Hepatocyte (in vitro differentiated cells): Measurements from ENCODE around the gene GALNT5. TPM values are rescaled to one million over a fixed set of nuclear protein-coding genes. Genes with fewer than 3 reads are reported as not detected.

Experiments
- DNase-seq: peaks from one replicate; pipeline ENCODE4 v3.0.0-alpha.2; 2016; ENCODE audit warnings: low spot score
- H2AFZ ChIP-seq: fragments of 200-600 bp; sonication (generic); 2 replicates; pipeline ENCODE4 v1.6.0; 2016; ENCODE audit warnings: antibody characterized with exemption, mild to moderate bottlenecking
- H3K27ac ChIP-seq: fragments of 200-600 bp; sonication (generic); 2 replicates; pipeline ENCODE4 v1.5.1; 2016; ENCODE audit warnings: mild to moderate bottlenecking
- H3K27me3 ChIP-seq: fragments of 200-600 bp; sonication (generic); 2 replicates; pipeline ENCODE4 v1.6.1; 2016
- H3K36me3 ChIP-seq: fragments of 200-600 bp; sonication (generic); replicated peaks from 2 replicates; pipeline ENCODE4 v1.5.1; 2016; ENCODE audit warnings: low read depth; ENCODE audit not compliant: insufficient read depth
- H3K4me1 ChIP-seq: fragments of 200-600 bp; sonication (generic); 2 replicates; pipeline ENCODE4 v1.5.1; 2016; ENCODE audit warnings: mild to moderate bottlenecking, moderate library complexity; ENCODE audit not compliant: insufficient read depth
- H3K4me2 ChIP-seq: fragments of 200-600 bp; sonication (generic); 2 replicates; pipeline ENCODE4 v1.6.0; 2016
- H3K4me3 ChIP-seq: fragments of 200-600 bp; sonication (generic); 2 replicates; pipeline ENCODE4 v1.5.1; 2016; ENCODE audit warnings: mild to moderate bottlenecking
- H3K79me2 ChIP-seq: fragments of 200-600 bp; sonication (generic); 2 replicates; pipeline ENCODE4 v1.6.0; 2017; ENCODE audit warnings: mild to moderate bottlenecking
- H3K9me2 ChIP-seq: fragments of 200-600 bp; sonication (generic); replicated peaks from 2 replicates; pipeline ENCODE4 v1.6.0; 2017; ENCODE audit warnings: mild to moderate bottlenecking; ENCODE audit not compliant: insufficient read depth
- H3K9me3 ChIP-seq: fragments of 200-600 bp; sonication (generic); 2 replicates; pipeline ENCODE4 v1.5.1; 2016; ENCODE audit warnings: low read depth, mild to moderate bottlenecking
- H4K20me1 ChIP-seq: fragments of 200-600 bp; sonication (generic); 2 replicates; pipeline ENCODE4 v1.6.0; 2016; ENCODE audit warnings: mild to moderate bottlenecking; ENCODE audit not compliant: insufficient read depth, poor library complexity, severe bottlenecking
- CTCF ChIP-seq: fragments of 200-600 bp; sonication (generic); IDR thresholded peaks from 2 replicates; pipeline ENCODE4 v1.5.1; 2016; ENCODE audit warnings: antibody characterized with exemption, mild to moderate bottlenecking; ENCODE audit not compliant: poor library complexity
- EZH2 ChIP-seq: fragments of 200-600 bp; sonication (generic); IDR thresholded peaks from 2 replicates; pipeline ENCODE4 v1.6.1; 2016; ENCODE audit warnings: antibody characterized with exemption, mild to moderate bottlenecking, borderline replicate concordance
- EZH2phosphoT487 ChIP-seq: fragments of 200-600 bp; sonication (generic); IDR thresholded peaks from one replicate; pipeline ENCODE4 v1.6.1; 2018; ENCODE audit warnings: antibody characterized with exemption, mild to moderate bottlenecking, low read depth, moderate library complexity; ENCODE audit not compliant: unreplicated experiment, severe bottlenecking
- WGBS: methylation state at CpG from one replicate; pipeline ENCODE4 v1.1.6; 2016; ENCODE audit warnings: low lambda C conversion rate; ENCODE audit errors: missing lambda C conversion rate; 5-methylcytosine and 5-hydroxymethylcytosine counted together
- polyA plus RNA-seq: library from polyadenylated mRNA; unstranded; fragments of >200 nt; fragmentation: Nextera tagmentation; extraction: Ambion mirVana; gene quantifications from 2 replicates; pipeline ENCODE4 v1.2.1, GENCODE V29; 2016
- total RNA-seq: library from RNA; depleted of rRNA; stranded (reverse); fragments of >200 nt; gene quantifications from 2 replicates; pipeline ENCODE4 v1.2.3, GENCODE V29; 2014

The GALNT5 gene
- total and polyA plus RNA-seq, 2 experiments from 2014 or later: 6.0 to 16.3 TPM

- H3K27ac ChIP-seq: no peak overlapping the region
- no peak overlapping the region for H3K4me3 ChIP-seq
- WGBS: 68% methylated on average over 1 of the region's 1 CpG
Observed at GRCh38 chr2:157291018-157291417, 33.5 kb downstream of the GALNT5 start.

GRCh38 chr2:157292853-157293252, 35.3 kb downstream of the GALNT5 start:
- H3K9me2 ChIP-seq: no peaks in the 10 kb centered on the region
- H3K27ac ChIP-seq: no peak overlapping the region
- no peaks in the 10 kb centered on the region for H3K36me3 ChIP-seq
- H3K4me3 ChIP-seq: no peak overlapping the region
- no peaks in the 10 kb centered on the region for H4K20me1 ChIP-seq
- no peaks in the 10 kb centered on the region for H3K27me3 ChIP-seq
- H3K79me2 ChIP-seq: no peaks in the 10 kb centered on the region
- H3K9me3 ChIP-seq: no peaks in the 10 kb centered on the region
- WGBS: 98% methylated on average over 5 of the region's 5 CpGs
- no peak overlapping the region for H2AFZ ChIP-seq
- DNase-seq: no peak
- H3K4me1 ChIP-seq: peaks cover 5% of the 10 kb centered on the region
- TF ChIP-seq EZH2: no peak
- no peak for TF ChIP-seq EZH2phosphoT487
- no peak for TF ChIP-seq CTCF
- no peak overlapping the region for H3K4me2 ChIP-seq

More at GRCh38 chr2:157291018-157291417, 33.5 kb downstream of the GALNT5 start:
- no peaks in the 10 kb centered on the region for H3K9me2 ChIP-seq
- H3K9me3 ChIP-seq: no peaks in the 10 kb centered on the region
- no peaks in the 10 kb centered on the region for H3K36me3 ChIP-seq
- DNase-seq: no peak
- no peaks in the 10 kb centered on the region for H3K79me2 ChIP-seq
- no peak for TF ChIP-seq EZH2phosphoT487
- no peak for TF ChIP-seq CTCF
- TF ChIP-seq EZH2: no peak
- H4K20me1 ChIP-seq: no peaks in the 10 kb centered on the region
- no peak overlapping the region for H2AFZ ChIP-seq
- no peak overlapping the region for H3K4me2 ChIP-seq
- H3K27me3 ChIP-seq: no peaks in the 10 kb centered on the region
- peaks cover 5% of the 10 kb centered on the region for H3K4me1 ChIP-seq

GRCh38 chr2:157296490-157296889, 39.0 kb downstream of the GALNT5 start:
- no peak overlapping the region for H3K4me3 ChIP-seq
- H3K9me3 ChIP-seq: no peaks in the 10 kb centered on the region
- no peaks in the 10 kb centered on the region for H4K20me1 ChIP-seq
- no peaks in the 10 kb centered on the region for H3K36me3 ChIP-seq
- TF ChIP-seq CTCF (no peak), EZH2phosphoT487 (no peak), EZH2 (no peak)
- 65% methylated on average over 1 of the region's 1 CpG for WGBS
- no peaks in the 10 kb centered on the region for H3K9me2 ChIP-seq
- DNase-seq: no peak
- H2AFZ ChIP-seq: no peak overlapping the region
- no peaks in the 10 kb centered on the region for H3K27me3 ChIP-seq
- peaks cover 2% of the 10 kb centered on the region for H3K4me1 ChIP-seq
- H3K27ac ChIP-seq: no peak overlapping the region
- H3K79me2 ChIP-seq: no peaks in the 10 kb centered on the region
- no peak overlapping the region for H3K4me2 ChIP-seq

GRCh38 chr2:157296958-157297357, 39.5 kb downstream of the GALNT5 start:
- Histone ChIP-seq H3K27ac (no peak overlapping the region), H3K4me1 (peaks cover 3% of the 10 kb centered on the region), H2AFZ (no peak overlapping the region), H3K79me2 (no peaks in the 10 kb centered on the region), H3K4me3 (no peak overlapping the region), H3K9me2 (no peaks in the 10 kb centered on the region), H4K20me1 (no peaks in the 10 kb centered on the region), H3K36me3 (no peaks in the 10 kb centered on the region), H3K4me2 (no peak overlapping the region), H3K27me3 (no peaks in the 10 kb centered on the region), H3K9me3 (no peaks in the 10 kb centered on the region)
- DNase-seq: no peak
- TF ChIP-seq CTCF: no peak
- no peak for TF ChIP-seq EZH2
- no peak for TF ChIP-seq EZH2phosphoT487
- WGBS: 95% methylated on average over 4 of the region's 4 CpGs
